Activated CD4-positive, alpha-beta T cell treated with anti-CD3 and anti-CD28 coated beads for 36 hours (primary cell): ENCODE data around the gene KIAA0930. TPM values are rescaled to one million over a fixed set of nuclear protein-coding genes. Genes with fewer than 3 reads are reported as not detected.

Experiments used
- ATAC-seq: fragments of 200-7000 bp; cut with Tn5 transposase; one replicate; pipeline ENCODE4 v1.10.0; 2021; ENCODE audit warnings: mild to moderate bottlenecking, moderate library complexity
- CTCF ChIA-PET: fragments of 350-600 bp; sonication (Branson Sonifier 250); formaldehyde crosslinking; loops from one replicate; lab custom pipeline; 2021; ENCODE audit warnings: antibody characterized with exemption; lab: Charles Lee
- POLR2A ChIA-PET: fragments of 350-600 bp; sonication (Branson Sonifier 250); formaldehyde crosslinking; loops from one replicate; lab custom pipeline; 2021; ENCODE audit warnings: antibody characterized with exemption, inconsistent platforms; lab: Charles Lee
- DNase-seq: peaks from one replicate; pipeline ENCODE4 v3.0.0-alpha.2; 2020
- H3K27ac Mint-ChIP-seq: one replicate; pipeline ENCODE4 v1.8.0; 2021; ENCODE audit warnings: mixed read lengths
- H3K27me3 Mint-ChIP-seq: one replicate; pipeline ENCODE4 v1.8.0; 2021; ENCODE audit warnings: mixed read lengths
- H3K36me3 Mint-ChIP-seq: one replicate; pipeline ENCODE4 v1.8.0; 2021; ENCODE audit warnings: low read depth, mixed read lengths
- H3K4me1 Mint-ChIP-seq: one replicate; pipeline ENCODE4 v1.8.0; 2021; ENCODE audit warnings: mixed read lengths
- H3K4me3 Mint-ChIP-seq: one replicate; pipeline ENCODE4 v1.8.0; 2021; ENCODE audit warnings: mild to moderate bottlenecking, moderate library complexity, mixed read lengths
- H3K9me3 Mint-ChIP-seq: one replicate; pipeline ENCODE4 v1.8.0; 2021; ENCODE audit warnings: low read depth, mixed read lengths
- intact Hi-C, 2 experiments: fragments of 100-400 bp; cut with DNase I in 1 of 2; cut with micrococcal nuclease in 1 of 2; formaldehyde crosslinking; loops; one replicate each; pipeline versions ENCODE4 v1.14.2 to v1.15.1; 2022 to 2024; cut with DNase I, micrococcal nuclease
- total RNA-seq, 2 experiments: library from RNA; stranded (reverse); gene quantifications; one replicate each; pipeline ENCODE4 v1.2.3, GENCODE V29; 2021

Gene KIAA0930
- total RNA-seq, 2 experiments from 2014 or later: 24.8 to 29.6 TPM

GRCh38 chr22:45224988-45225731 is 15.5 kb downstream of the KIAA0930 start:
- H3K9me3 Mint-ChIP-seq: no peaks in the 10 kb centered on the region
- intact Hi-C loops: no loop called here
- H3K27me3 Mint-ChIP-seq: no peaks in the 10 kb centered on the region
- no peaks in the 10 kb centered on the region for H3K36me3 Mint-ChIP-seq
- no peak overlapping the region for H3K4me3 Mint-ChIP-seq
- peaks cover 7% of the 10 kb centered on the region for H3K4me1 Mint-ChIP-seq
- ATAC-seq (no peak), DNase-seq (no peak)
- CTCF ChIA-PET: interaction anchor here (0.5 kb wide), 1 partner anchor 9 kb away, joined by 3 read pairs; no protein-coding TSS in a partner anchor
- H3K27ac Mint-ChIP-seq: no peak overlapping the region
- POLR2A ChIA-PET: no interaction called here

GRCh38 chr22:45224331-45224730 is 16.4 kb downstream of the KIAA0930 start:
- Mint-ChIP-seq H3K27me3 (no peaks in the 10 kb centered on the region), H3K27ac (no peak overlapping the region)
- no peak for ATAC-seq

DNA sequence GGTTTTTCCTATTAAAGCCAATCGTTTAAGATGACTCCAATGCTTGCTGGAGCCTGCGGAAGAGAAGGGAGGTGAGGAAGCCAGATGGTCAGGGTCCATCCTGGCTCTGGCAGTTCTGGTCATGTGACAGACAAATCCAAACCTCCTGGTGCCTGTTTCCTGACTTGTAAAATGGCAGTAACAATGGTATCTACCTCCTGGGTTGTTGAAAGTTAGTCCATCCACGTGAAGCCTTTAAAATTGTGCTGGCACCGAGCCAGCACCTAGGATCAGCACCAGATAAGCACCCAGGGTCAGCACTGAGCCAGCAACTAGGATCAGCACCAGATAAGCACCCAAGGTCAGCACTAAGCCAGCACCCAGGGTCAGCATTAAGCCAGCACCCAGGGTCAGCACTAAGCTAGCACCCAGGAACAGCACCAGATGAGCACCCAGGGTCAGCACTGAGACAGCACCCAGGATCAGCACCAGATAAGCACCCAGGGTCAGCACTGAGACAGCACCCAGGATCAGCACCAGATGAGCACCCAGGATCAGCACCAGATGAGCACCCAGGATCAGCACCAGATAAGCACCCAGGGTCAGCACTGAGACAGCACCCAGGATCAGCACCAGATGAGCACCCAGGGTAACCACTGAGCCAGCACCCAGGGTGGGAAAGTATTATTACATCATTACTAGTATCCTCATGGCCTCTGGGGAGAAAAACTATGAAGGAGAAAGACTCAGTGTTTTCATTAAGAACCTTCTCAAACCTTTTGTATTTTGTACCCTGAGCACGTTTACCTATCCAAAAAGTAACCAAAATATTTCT is 17.2 kb downstream of the KIAA0930 start:
- POLR2A ChIA-PET: no interaction called here
- H3K27me3 Mint-ChIP-seq: no peaks in the 10 kb centered on the region
- intact Hi-C loops: no loop called here
- H3K4me3 Mint-ChIP-seq: no peak overlapping the region
- CTCF ChIA-PET: interaction anchor here (1.2 kb wide), 1 partner anchor 15 kb away, joined by 5 read pairs; no protein-coding TSS in a partner anchor
- no peaks in the 10 kb centered on the region for H3K9me3 Mint-ChIP-seq
- H3K27ac Mint-ChIP-seq: no peak overlapping the region
- no peak for ATAC-seq
- H3K36me3 Mint-ChIP-seq: no peaks in the 10 kb centered on the region
- H3K4me1 Mint-ChIP-seq: peaks cover 20% of the 10 kb centered on the region
- DNase-seq: no peak

More at GRCh38 chr22:45224331-45224730, 16.4 kb downstream of the KIAA0930 start:
- Mint-ChIP-seq H3K36me3 (no peaks in the 10 kb centered on the region), H3K9me3 (no peaks in the 10 kb centered on the region), H3K4me1 (peaks cover 11% of the 10 kb centered on the region), H3K4me3 (no peak overlapping the region)
- ChIA-PET CTCF (no interaction called here), POLR2A (no interaction called here)
- intact Hi-C loops: no loop called here
- no peak for DNase-seq

DNA sequence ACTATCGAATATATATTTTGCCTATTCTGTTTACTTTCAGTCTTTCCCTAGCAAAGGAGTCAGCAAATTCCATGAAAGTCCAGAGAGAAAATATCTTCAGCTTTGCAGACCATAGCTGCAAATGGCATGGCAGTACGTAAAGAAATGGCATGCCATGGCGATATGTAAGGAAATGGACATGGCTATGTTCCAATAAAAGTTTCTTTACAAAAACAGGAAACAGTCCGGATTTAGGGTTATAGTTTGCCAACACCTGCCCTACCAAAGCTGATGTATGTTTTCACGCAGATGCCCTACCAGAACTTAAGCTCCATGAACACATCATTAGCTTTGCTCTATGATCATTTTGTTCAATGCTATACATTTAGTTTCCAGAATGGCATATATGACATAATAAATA is 19.5 kb downstream of the KIAA0930 start:
- H3K36me3 Mint-ChIP-seq: no peaks in the 10 kb centered on the region
- peaks cover 22% of the 10 kb centered on the region for H3K4me1 Mint-ChIP-seq
- H3K4me3 Mint-ChIP-seq: no peak overlapping the region
- POLR2A ChIA-PET: no interaction called here
- H3K27me3 Mint-ChIP-seq: no peaks in the 10 kb centered on the region
- H3K27ac Mint-ChIP-seq: no peak overlapping the region
- ATAC-seq (no peak), DNase-seq (no peak)
- intact Hi-C loops: no loop called here
- CTCF ChIA-PET: interaction anchor here (0.9 kb wide), 2 partner anchors 12 to 52 kb away, joined by 3 to 4 read pairs; no protein-coding TSS in a partner anchor
- H3K9me3 Mint-ChIP-seq: no peaks in the 10 kb centered on the region

GRCh38 chr22:45218976-45219375 is 21.7 kb downstream of the KIAA0930 start:
- intact Hi-C loops: loop anchor here in 1 of 2 experiments (1.0 kb wide), 1 partner anchor 194 kb away; the partner anchor contains the start of genes RIBC2 and SMC1B
- ChIA-PET CTCF (interaction anchor here (0.7 to 2.0 kb wide), 2 partner anchors 10 to 356 kb away, joined by 3 to 9 read pairs; no protein-coding TSS in a partner anchor), POLR2A (interaction anchor here (1.0 kb wide), 1 partner anchor 19 kb away, joined by 3 read pairs; no protein-coding TSS in a partner anchor)
- DNase-seq: peak; percentile 74
- Mint-ChIP-seq H3K36me3 (no peaks in the 10 kb centered on the region), H3K4me3 (no peak overlapping the region), H3K27ac (peak overlapping the region; percentile 30), H3K4me1 (peaks cover 22% of the 10 kb centered on the region), H3K9me3 (no peaks in the 10 kb centered on the region), H3K27me3 (no peaks in the 10 kb centered on the region)
- ATAC-seq: peak; percentile 100

DNA sequence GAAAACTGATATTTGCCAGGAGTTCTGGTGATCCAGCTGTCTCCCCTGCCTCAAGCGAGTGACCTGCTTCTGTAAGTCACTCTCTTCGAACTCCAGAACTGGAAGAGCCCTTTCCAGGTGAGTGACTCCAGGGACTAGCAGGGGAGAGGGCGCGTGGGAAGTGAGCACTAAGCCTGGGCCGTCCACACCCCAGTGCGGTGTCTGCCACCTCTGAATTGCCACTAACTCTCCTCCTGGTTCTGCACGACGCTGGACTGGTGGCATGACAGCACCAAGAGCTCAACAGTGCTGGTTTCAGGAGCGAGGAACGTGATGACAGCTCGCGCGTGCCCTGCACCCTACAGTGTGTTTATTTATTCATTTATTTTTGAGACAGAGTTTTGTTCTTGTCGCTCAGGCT is 22.9 kb downstream of the KIAA0930 start:
- ChIA-PET CTCF (interaction anchor here (2.0 kb wide), 1 partner anchor 9 kb away, joined by 9 read pairs; no protein-coding TSS in a partner anchor), POLR2A (no interaction called here)
- intact Hi-C loops: no loop called here
- ATAC-seq (no peak), DNase-seq (no peak)
- peaks cover 18% of the 10 kb centered on the region for H3K4me1 Mint-ChIP-seq
- no peak overlapping the region for H3K27ac Mint-ChIP-seq
- no peaks in the 10 kb centered on the region for H3K36me3 Mint-ChIP-seq
- H3K9me3 Mint-ChIP-seq: no peaks in the 10 kb centered on the region
- no peak overlapping the region for H3K4me3 Mint-ChIP-seq
- H3K27me3 Mint-ChIP-seq: no peaks in the 10 kb centered on the region

- DNase-seq (no peak), ATAC-seq (no peak)
- no peaks in the 10 kb centered on the region for H3K27me3 Mint-ChIP-seq
- peaks cover 15% of the 10 kb centered on the region for H3K4me1 Mint-ChIP-seq
- H3K9me3 Mint-ChIP-seq: no peaks in the 10 kb centered on the region
- ChIA-PET POLR2A (no interaction called here), CTCF (no interaction called here)
- no peak overlapping the region for H3K27ac Mint-ChIP-seq
- no peaks in the 10 kb centered on the region for H3K36me3 Mint-ChIP-seq
- intact Hi-C loops: no loop called here
- H3K4me3 Mint-ChIP-seq: no peak overlapping the region
Measured at GRCh38 chr22:45217345-45217744, 23.3 kb downstream of the KIAA0930 start.

DNA sequence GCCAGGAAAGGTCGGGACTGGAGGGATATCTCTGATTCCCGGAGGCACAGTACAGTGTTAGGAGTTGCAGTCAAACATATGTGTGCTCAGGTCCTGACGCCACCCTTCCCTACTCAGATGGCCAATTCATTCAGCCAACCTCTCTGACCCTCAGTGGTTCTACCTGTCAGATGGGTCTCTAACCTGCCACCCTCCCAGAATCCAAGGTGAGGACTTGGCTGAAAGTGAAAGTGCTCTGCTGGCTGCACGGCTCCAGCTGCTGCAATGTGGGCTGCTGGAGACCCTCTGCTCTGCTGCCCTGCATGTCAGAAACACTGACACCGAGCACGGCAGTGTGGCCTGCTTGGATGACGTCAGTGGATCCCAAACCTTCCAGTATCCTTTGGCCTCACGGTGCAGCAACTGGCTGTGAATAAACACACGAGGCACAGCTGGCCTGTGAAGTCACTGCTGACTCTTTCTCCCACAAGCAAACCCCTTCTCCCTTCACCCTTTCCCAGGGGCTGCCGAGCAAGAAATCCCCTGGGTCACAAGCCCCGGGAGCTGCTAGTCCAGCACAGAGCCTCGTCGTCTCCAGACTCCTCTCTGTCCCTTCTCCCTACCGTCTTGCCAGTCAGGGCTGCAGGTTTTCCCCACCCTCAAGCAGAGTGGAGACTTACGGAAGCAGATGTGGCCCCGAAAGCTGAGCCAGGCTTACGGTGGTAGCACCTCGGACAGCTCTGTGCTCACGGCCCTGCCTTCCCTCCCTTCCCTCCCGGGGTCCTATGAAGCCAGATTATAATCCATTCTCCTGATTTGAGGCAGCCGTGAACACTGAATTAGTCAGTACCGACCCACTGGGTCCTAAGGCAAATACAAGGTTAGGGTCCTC is 24.3 kb downstream of the KIAA0930 start:
- no peaks in the 10 kb centered on the region for H3K27me3 Mint-ChIP-seq
- DNase-seq (no peak), ATAC-seq (no peak)
- H3K27ac Mint-ChIP-seq: no peak overlapping the region
- H3K4me3 Mint-ChIP-seq: no peak overlapping the region
- ChIA-PET POLR2A (no interaction called here), CTCF (no interaction called here)
- H3K36me3 Mint-ChIP-seq: no peaks in the 10 kb centered on the region
- no peaks in the 10 kb centered on the region for H3K9me3 Mint-ChIP-seq
- peaks cover 15% of the 10 kb centered on the region for H3K4me1 Mint-ChIP-seq
- intact Hi-C loops: no loop called here

DNA sequence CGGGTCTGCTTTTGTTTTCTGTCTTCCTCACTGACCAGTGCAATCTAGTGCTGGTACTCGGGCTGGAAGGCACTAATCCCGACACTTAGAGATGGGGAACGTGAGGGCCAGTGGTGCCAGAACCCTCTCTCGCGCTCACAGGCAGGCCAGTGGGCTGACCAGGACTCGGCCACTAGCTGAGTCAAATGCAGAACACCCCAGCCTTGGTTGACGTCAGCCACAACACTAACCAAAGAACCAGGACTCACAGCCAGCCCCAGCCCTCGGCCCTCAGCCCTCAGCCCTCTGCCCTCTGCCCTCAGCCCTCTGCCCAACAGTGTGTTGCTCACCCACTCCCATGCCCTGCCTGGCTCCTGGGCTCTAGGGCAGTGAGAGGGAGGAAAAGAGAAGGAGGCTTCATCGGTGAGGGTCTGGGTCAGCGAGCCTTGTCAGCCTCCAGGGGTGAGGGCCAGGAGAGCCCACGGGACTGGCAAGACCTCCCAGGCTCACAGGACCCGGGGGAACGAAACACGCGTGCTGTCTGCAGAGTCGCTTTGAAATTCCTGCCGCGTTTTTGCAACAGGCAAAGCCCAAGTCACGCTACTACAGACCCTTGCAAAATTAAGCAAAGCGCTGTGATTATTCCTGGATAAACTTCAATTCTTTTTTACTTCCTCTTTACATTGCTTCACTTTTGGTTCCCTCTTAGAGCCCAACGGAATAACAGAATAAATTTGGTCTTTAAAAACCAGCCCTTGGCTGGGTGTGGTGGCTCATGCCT is 27.5 kb downstream of the KIAA0930 start:
- POLR2A ChIA-PET: no interaction called here
- CTCF ChIA-PET: no interaction called here

GRCh38 chr22:45212306-45212709 is 28.4 kb downstream of the KIAA0930 start:
- intact Hi-C loops: no loop called here
- Mint-ChIP-seq H3K27ac (no peak overlapping the region), H3K36me3 (peaks cover 5% of the 10 kb centered on the region), H3K9me3 (no peaks in the 10 kb centered on the region), H3K4me3 (no peak overlapping the region), H3K4me1 (peaks cover 6% of the 10 kb centered on the region), H3K27me3 (no peaks in the 10 kb centered on the region)
- ATAC-seq (no peak), DNase-seq (no peak)
- CTCF ChIA-PET: no interaction called here
- POLR2A ChIA-PET: no interaction called here

More for the DNA sequence above, 27.5 kb downstream of the KIAA0930 start:
- no peak overlapping the region for H3K27ac Mint-ChIP-seq
- no peaks in the 10 kb centered on the region for H3K9me3 Mint-ChIP-seq
- ATAC-seq: no peak
- intact Hi-C loops: no loop called here
- peaks cover 5% of the 10 kb centered on the region for H3K36me3 Mint-ChIP-seq
- peaks cover 6% of the 10 kb centered on the region for H3K4me1 Mint-ChIP-seq
- no peak overlapping the region for H3K4me3 Mint-ChIP-seq
- DNase-seq: no peak
- H3K27me3 Mint-ChIP-seq: no peaks in the 10 kb centered on the region
